H1 (cell line): ENCODE measurements around the gene NR3C1. TPM values are rescaled to one million over a fixed set of nuclear protein-coding genes. Genes with fewer than 3 reads are reported as not detected.

Experiments used
- CTCF ChIA-PET: fragments of 300-600 bp; sonication (Branson Sonifier 250); formaldehyde crosslinking; loops from one replicate; lab custom pipeline; 2021; ENCODE audit not compliant: partially characterized antibody; lab: Charles Lee
- POLR2A ChIA-PET: fragments of 300-600 bp; sonication (Branson Sonifier 250); formaldehyde crosslinking; loops from one replicate; lab custom pipeline; 2021; ENCODE audit warnings: inconsistent platforms; ENCODE audit not compliant: partially characterized antibody; lab: Charles Lee
- DNase-seq, 2 experiments: peaks; one replicate each; pipeline versions ENCODE4 v3.0.0 to v3.0.0-alpha.2; 2010 to 2022; ENCODE audit warnings: low spot score in 2 of 2, low read depth in 1 of 2, mixed read lengths in 1 of 2
- FAIRE-seq: peaks from 2 replicates; lab custom pipeline; 2011; peaks lifted over from hg19 to GRCh38; lab: Jason Lieb, UNC
- H2AFZ ChIP-seq: 2 replicates; pipeline ENCODE4 v1.8.1; 2012; ENCODE audit warnings: low read length, inconsistent platforms
- H2AK5ac ChIP-seq: 2 replicates; pipeline ENCODE4 v1.6.1; 2013; ENCODE audit warnings: low read depth, low read length
- H2BK120ac ChIP-seq: replicated peaks from 2 replicates; pipeline ENCODE3; 2013; ENCODE audit warnings: low read depth, low read length, inconsistent platforms
- H2BK12ac ChIP-seq: 2 replicates; pipeline ENCODE4 v1.6.1; 2013; ENCODE audit warnings: low read depth, low read length
- H2BK15ac ChIP-seq: 2 replicates; pipeline ENCODE4 v1.6.1; 2013; ENCODE audit warnings: low read length
- H2BK20ac ChIP-seq: 2 replicates; pipeline ENCODE4 v1.6.1; 2013; ENCODE audit warnings: low read length
- H2BK5ac ChIP-seq: 2 replicates; pipeline ENCODE4 v1.6.1; 2013; ENCODE audit warnings: low read depth, low read length
- H3K14ac ChIP-seq: 2 replicates; pipeline ENCODE4 v1.6.1; 2013; ENCODE audit warnings: inconsistent platforms; ENCODE audit not compliant: insufficient read length
- H3K18ac ChIP-seq: 2 replicates; pipeline ENCODE4 v1.6.1; 2013; ENCODE audit warnings: low read length; ENCODE audit errors: extremely low read depth
- H3K23ac ChIP-seq: 2 replicates; pipeline ENCODE4 v1.6.1; 2013; ENCODE audit warnings: inconsistent platforms; ENCODE audit not compliant: insufficient read length
- H3K23me2 ChIP-seq: 2 replicates; pipeline ENCODE4 v1.6.1; 2013; ENCODE audit warnings: low read depth, low read length
- H3K27ac ChIP-seq: 2 replicates; pipeline ENCODE4 v1.6.1; 2011; ENCODE audit warnings: low read depth, low read length, inconsistent platforms
- H3K27me3 ChIP-seq, 4 experiments: replicated peaks in 1 of 4; 1 replicate in 1 of 4; 2 replicates in 3 of 4; pipeline versions ENCODE4 v1.6.1 to v1.8.1; 2011 to 2013; ENCODE audit warnings: low read length in 3 of 4, mild to moderate bottlenecking in 3 of 4, inconsistent platforms in 2 of 4, mixed read lengths in 2 of 4, moderate library complexity in 1 of 4; ENCODE audit not compliant: control insufficient read depth in 3 of 4, insufficient read depth in 3 of 4; ENCODE audit errors: extremely low read depth in 1 of 4
- H3K36me3 ChIP-seq, 4 experiments: 2 replicates each; pipeline versions ENCODE4 v1.6.1 to v1.8.1; 2011 to 2013; ENCODE audit warnings: mild to moderate bottlenecking in 4 of 4, low read length in 3 of 4, moderate library complexity in 2 of 4, control low read depth in 1 of 4, inconsistent platforms in 1 of 4; ENCODE audit not compliant: insufficient read depth in 4 of 4, control insufficient read depth in 2 of 4
- H3K4ac ChIP-seq: replicated peaks from 2 replicates; pipeline ENCODE3; 2013; ENCODE audit warnings: low read length, low read depth, mixed read lengths, inconsistent platforms; ENCODE audit not compliant: insufficient read length
- H3K4me1 ChIP-seq, 4 experiments: replicated peaks in 1 of 4; 1 replicate in 1 of 4; 2 replicates in 3 of 4; pipeline versions ENCODE4 v1.6.1 to v1.8.1; 2011 to 2013; ENCODE audit warnings: low read length in 3 of 4, inconsistent platforms in 2 of 4, mixed read lengths in 1 of 4; ENCODE audit not compliant: insufficient read depth in 4 of 4, control insufficient read depth in 3 of 4
- H3K4me2 ChIP-seq, 2 experiments: 2 replicates each; pipeline versions ENCODE4 v1.6.1 to v1.8.1; 2011 to 2013; ENCODE audit warnings: low read depth in 2 of 2, low read length in 2 of 2, control low read depth in 1 of 2, inconsistent platforms in 1 of 2, mild to moderate bottlenecking in 1 of 2; ENCODE audit not compliant: insufficient read depth in 1 of 2
- H3K4me3 ChIP-seq, 4 experiments: fragments of 200-600, 300-600 bp in 1 of 4; sonication (generic), shearing (Covaris generic), sonication (Bioruptor Twin) in 1 of 4; 2 replicates each; pipeline versions ENCODE4 v1.5.1 to v1.8.1; 2011 to 2016; ENCODE audit warnings: low read length in 4 of 4, low read depth in 3 of 4, control low read depth in 2 of 4, inconsistent platforms in 2 of 4, mild to moderate bottlenecking in 2 of 4, mixed read lengths in 1 of 4, moderate library complexity in 1 of 4; ENCODE audit not compliant: insufficient read depth in 2 of 4; ENCODE audit errors: extremely low read depth in 1 of 4
- H3K56ac ChIP-seq: replicated peaks from 2 replicates; pipeline ENCODE3; 2013; ENCODE audit warnings: low read depth, mild to moderate bottlenecking, mixed read lengths, low read length, inconsistent platforms; ENCODE audit not compliant: insufficient read length
- H3K79me1 ChIP-seq: 2 replicates; pipeline ENCODE4 v1.6.1; 2013; ENCODE audit warnings: low read depth, low read length, control low read depth
- H3K79me2 ChIP-seq, 2 experiments: 2 replicates each; pipeline versions ENCODE4 v1.6.1 to v1.8.1; 2012 to 2013; ENCODE audit warnings: low read length in 2 of 2, mild to moderate bottlenecking in 2 of 2, inconsistent platforms in 1 of 2; ENCODE audit not compliant: insufficient read depth in 2 of 2, control insufficient read depth in 1 of 2
- H3K9ac ChIP-seq, 4 experiments: replicated peaks in 1 of 4; 1 replicate in 1 of 4; 2 replicates in 3 of 4; pipeline versions ENCODE4 v1.6.1 to v1.8.1; 2011 to 2013; ENCODE audit warnings: low read depth in 3 of 4, low read length in 3 of 4, control low read depth in 2 of 4, mild to moderate bottlenecking in 2 of 4, moderate library complexity in 2 of 4, inconsistent platforms in 1 of 4; ENCODE audit errors: extremely low read depth in 1 of 4
- H3K9me3 ChIP-seq, 2 experiments: 2 replicates each; pipeline versions ENCODE4 v1.6.1 to v1.8.1; 2012 to 2013; ENCODE audit warnings: mild to moderate bottlenecking in 2 of 2, moderate library complexity in 2 of 2, control low read depth in 1 of 2, inconsistent platforms in 1 of 2, low read depth in 1 of 2, low read length in 1 of 2, mixed read lengths in 1 of 2; ENCODE audit not compliant: insufficient read depth in 2 of 2
- H4K20me1 ChIP-seq, 2 experiments: replicated peaks in 1 of 2; 2 replicates each; pipeline versions ENCODE3 to v1.8.1; 2011 to 2013; ENCODE audit warnings: inconsistent platforms in 2 of 2, low read length in 2 of 2, mild to moderate bottlenecking in 1 of 2; ENCODE audit not compliant: insufficient read depth in 2 of 2, control insufficient read depth in 1 of 2
- H4K5ac ChIP-seq: 2 replicates; pipeline ENCODE4 v1.6.1; 2013; ENCODE audit warnings: low read length, low read depth, mixed read lengths, inconsistent platforms; ENCODE audit not compliant: insufficient read length
- H4K8ac ChIP-seq: 2 replicates; pipeline ENCODE4 v1.8.0; 2013; ENCODE audit warnings: mild to moderate bottlenecking, moderate library complexity, low read length, inconsistent platforms; ENCODE audit not compliant: insufficient read depth; ENCODE audit errors: extremely low read depth
- H4K91ac ChIP-seq: replicated peaks from 2 replicates; pipeline ENCODE3; 2013; ENCODE audit warnings: low read length, mixed read lengths, inconsistent platforms; ENCODE audit not compliant: insufficient read length
- CBX5 ChIP-seq: fragments of 300-800, 300-1000 bp; sonication (generic); IDR thresholded peaks from 2 replicates; pipeline ENCODE4 v1.7.1; 2016; ENCODE audit warnings: antibody characterized with exemption, low read length, low read depth
- CTBP2 ChIP-seq: IDR thresholded peaks from 2 replicates; pipeline ENCODE4 v1.7.0; 2011; ENCODE audit warnings: borderline replicate concordance, mild to moderate bottlenecking, moderate library complexity, mixed read lengths, low read length; ENCODE audit not compliant: insufficient read depth, insufficient read length
- KDM1A ChIP-seq: fragments of 200-600, 300-600 bp; sonication (generic); IDR thresholded peaks from 2 replicates; pipeline ENCODE4 v1.7.1; 2016; ENCODE audit warnings: mild to moderate bottlenecking, low read length, borderline replicate concordance
- KDM4A ChIP-seq: IDR thresholded peaks from one replicate; pipeline ENCODE4 v1.7.1; 2012; ENCODE audit warnings: low read depth, mild to moderate bottlenecking, moderate library complexity, low read length, inconsistent platforms; ENCODE audit not compliant: severe bottlenecking
- MAFK ChIP-seq: IDR thresholded peaks from 2 replicates; pipeline ENCODE4 v1.6.1; 2012; ENCODE audit warnings: low read depth, mild to moderate bottlenecking, improper control_type of control experiment, low read length
- NANOG ChIP-seq: IDR thresholded peaks from 2 replicates; pipeline ENCODE4 v1.6.1; 2011; ENCODE audit warnings: low read length, low read depth, mild to moderate bottlenecking, inconsistent platforms; ENCODE audit not compliant: insufficient read depth, poor library complexity, severe bottlenecking
- ZNF274 ChIP-seq: IDR thresholded peaks from 2 replicates; pipeline ENCODE4 v1.7.0; 2012; ENCODE audit warnings: low read length, borderline replicate concordance; ENCODE audit errors: extremely low read depth
- polyA plus RNA-seq, 7 experiments: library from polyadenylated mRNA; depleted of rRNA in 3 of 7; stranded (reverse) in 5 of 7; unstranded in 2 of 7; fragments of >200 nt in 5 of 7; fragments of 200-250 nt in 2 of 7; gene quantifications; 1 replicate in 5 of 7; 2 replicates in 1 of 7; 4 replicates in 1 of 7; pipeline versions ENCODE4 v1.2.1 to v1.2.3, GENCODE V29; 2011 to 2013; ENCODE audit warnings: missing spikeins in 2 of 7, mixed read lengths in 2 of 7
- total RNA-seq: library from RNA; stranded (reverse); fragmentation: NEBNext Ultra II Directional; extraction: Animal tissue kit (Norgen Biotek cat#: 25700); gene quantifications from 2 replicates; pipeline ENCODE4 v1.2.1, GENCODE V29; 2021

NR3C1 gene
- total and polyA plus RNA-seq, 2 of the 8 experiments (the other 6 are each of a cell fraction or from before 2014, with no cell fraction given): 1.7 to 5.4 TPM

GRCh38 chr5:143390258-143390657 is 13.2 kb downstream of the NR3C1 start:
- no peak for FAIRE-seq
- H3K79me2 ChIP-seq: peaks cover 0 to 20% of the 10 kb centered on the region in 2 experiments; a peak in 1 of 4 replicates

More at GRCh38 chr5:143390258-143390657, 13.2 kb downstream of the NR3C1 start:
- no peak overlapping the region for H2BK120ac ChIP-seq
- H3K27ac ChIP-seq: no peak overlapping the region
- H3K9ac ChIP-seq: no peak overlapping the region
- peaks cover 0 to 3% (median 0%) of the 10 kb centered on the region in 4 experiments; a peak in 1 of 8 replicates for H3K36me3 ChIP-seq
- H4K5ac ChIP-seq: no peak overlapping the region
- H3K56ac ChIP-seq: no peak overlapping the region
- no peak overlapping the region for H3K14ac ChIP-seq
- H3K4me3 ChIP-seq: no peak overlapping the region
- H4K91ac ChIP-seq: no peak overlapping the region
- H3K18ac ChIP-seq: no peak overlapping the region
- no peak overlapping the region for H2BK20ac ChIP-seq
- H3K27me3 ChIP-seq: no peaks in the 10 kb centered on the region
- no peaks in the 10 kb centered on the region for H4K20me1 ChIP-seq
- H3K4me1 ChIP-seq: peaks cover 0 to 6% (median under 1%) of the 10 kb centered on the region in 4 experiments; a peak in 2 of 7 replicates
- no peak for DNase-seq
- H2BK5ac ChIP-seq: no peak overlapping the region
- POLR2A ChIA-PET: no interaction called here
- no peak for TF ChIP-seq NANOG
- no peak for TF ChIP-seq MAFK
- no peak for TF ChIP-seq KDM1A
- no peak for TF ChIP-seq KDM4A
- TF ChIP-seq ZNF274: no peak
- no peak for TF ChIP-seq CBX5
- TF ChIP-seq CTBP2: no peak
- no peak overlapping the region for H2AK5ac ChIP-seq
- H3K79me1 ChIP-seq: no peaks in the 10 kb centered on the region
- no peak overlapping the region for H2BK12ac ChIP-seq
- H2BK15ac ChIP-seq: no peak overlapping the region
- no peaks in the 10 kb centered on the region for H3K23me2 ChIP-seq
- H3K9me3 ChIP-seq: peaks cover 8% of the 10 kb centered on the region in 2 experiments
- H3K4ac ChIP-seq: no peak overlapping the region
- H4K8ac ChIP-seq: no peak overlapping the region
- H3K23ac ChIP-seq: no peak overlapping the region
- no peak overlapping the region for H3K4me2 ChIP-seq
- no peak overlapping the region for H2AFZ ChIP-seq
- CTCF ChIA-PET: interaction anchor here (0.8 kb wide), 1 partner anchor 14 kb away, joined by 3 read pairs; no protein-coding TSS in a partner anchor
